Activated naive CD4-positive, alpha-beta T cell (primary cell): ENCODE measurements around the gene METAP1.
"Not testable (repeated sequence)": the region's sequence is repeated elsewhere in the genome, so short reads cannot be mapped to it uniquely, and the experiment has no call there.

ENCODE experiments used
- DNase-seq, 4 experiments: peaks; one replicate each; lab custom pipeline; 2025; lab: John Stamatoyannopoulos, UW

The METAP1 gene

DNA sequence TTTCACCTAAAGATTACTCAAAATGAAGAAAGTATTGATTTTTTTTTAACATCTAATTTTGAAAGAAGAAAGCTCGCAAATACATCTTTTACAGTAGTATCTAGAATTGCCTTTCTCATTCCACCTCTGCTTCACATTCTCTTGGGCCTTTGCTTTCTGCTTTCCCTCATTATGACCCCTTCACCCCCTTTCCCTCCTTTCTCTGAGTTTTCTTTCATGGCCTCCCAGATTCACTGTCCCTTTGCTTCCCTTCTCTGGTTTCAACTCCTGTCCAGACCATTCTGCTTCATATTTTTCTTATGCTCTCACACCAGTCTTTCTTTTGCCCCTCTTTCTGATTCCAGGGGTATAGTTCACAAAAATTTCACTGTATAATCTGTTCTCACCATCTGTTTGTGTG lies 64.0 kb downstream of the METAP1 start:
- no peak for DNase-seq

DNA sequence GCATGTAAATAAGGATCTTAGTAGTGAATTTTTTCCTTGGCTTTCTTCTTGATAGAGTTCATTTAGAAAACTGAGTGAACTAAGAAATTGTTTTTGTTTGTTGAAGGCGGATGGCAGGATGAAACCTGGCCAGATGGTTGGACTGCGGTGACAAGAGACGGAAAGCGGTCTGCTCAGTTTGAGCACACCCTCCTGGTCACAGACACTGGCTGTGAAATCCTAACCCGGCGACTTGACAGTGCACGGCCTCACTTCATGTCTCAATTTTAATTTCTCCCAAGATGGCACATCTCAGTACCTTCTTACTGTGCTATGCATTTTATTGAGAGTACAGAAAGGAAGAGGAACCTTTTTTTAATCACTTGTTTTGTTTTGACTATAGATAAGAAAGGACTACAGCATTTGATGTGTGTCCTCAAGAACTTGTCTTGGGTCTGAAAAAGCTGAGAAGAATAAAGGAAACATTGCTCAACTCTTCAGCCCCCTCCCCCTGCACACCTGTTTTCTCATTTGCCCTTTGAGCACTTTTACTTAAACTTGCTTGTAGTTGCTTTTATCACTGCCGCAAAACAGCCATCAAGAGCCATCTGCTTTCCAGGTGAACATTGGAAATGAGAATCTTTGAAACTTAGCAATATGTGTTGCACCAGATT lies 65.7 kb downstream of the METAP1 start:
- no peak for DNase-seq

DNA sequence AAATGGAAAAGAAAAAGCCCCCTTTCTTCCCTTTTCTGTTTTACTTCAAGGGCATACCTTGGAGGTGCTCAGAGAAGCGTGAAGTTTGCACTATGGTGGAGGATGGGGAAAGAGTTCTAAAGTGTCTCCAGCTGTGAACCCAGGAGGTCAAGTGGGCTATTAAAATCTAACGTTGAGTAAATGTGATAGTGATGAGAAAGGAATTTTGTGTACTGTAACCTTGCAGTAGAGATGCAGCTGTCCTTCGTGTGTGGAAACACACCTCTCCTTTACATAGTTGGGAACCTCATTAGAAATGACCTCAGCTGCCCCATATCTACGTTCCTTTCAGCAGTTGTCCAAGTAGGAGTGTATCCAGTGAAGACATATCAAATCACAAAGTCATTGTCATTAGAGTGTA lies 66.6 kb downstream of the METAP1 start:
- no peak for DNase-seq

- not testable (repeated sequence) for DNase-seq
These were observed 70.0 kb downstream of the METAP1 start for GRCh38 chr4:99065521-99065920.

GRCh38 chr4:99067617-99068016 lies 72.1 kb downstream of the METAP1 start:
- DNase-seq = no peak

DNA sequence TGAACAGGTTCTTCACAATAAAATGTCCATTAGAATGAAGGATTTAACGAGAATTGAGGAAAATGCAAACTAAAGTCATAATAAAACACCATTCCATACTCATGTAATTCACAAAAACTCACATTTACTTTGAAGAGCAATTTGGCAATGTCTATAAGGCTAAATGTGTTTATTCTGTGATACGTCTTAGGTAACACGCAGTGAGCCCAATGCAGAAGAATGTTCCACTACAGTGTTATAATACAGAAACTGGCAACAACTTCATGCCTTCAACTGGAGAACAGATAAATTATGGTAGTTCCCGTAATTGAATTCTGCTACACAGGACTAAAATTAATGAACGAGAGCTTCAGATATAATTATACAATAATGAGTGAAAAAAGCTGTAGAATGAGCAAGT lies 75.6 kb downstream of the METAP1 start:
- no peak for DNase-seq

GRCh38 chr4:99074816-99075215 lies 79.3 kb downstream of the METAP1 start:
- DNase-seq = no peak

GRCh38 chr4:99076292-99076976 lies 80.9 kb downstream of the METAP1 start:
- no peak for DNase-seq

DNA sequence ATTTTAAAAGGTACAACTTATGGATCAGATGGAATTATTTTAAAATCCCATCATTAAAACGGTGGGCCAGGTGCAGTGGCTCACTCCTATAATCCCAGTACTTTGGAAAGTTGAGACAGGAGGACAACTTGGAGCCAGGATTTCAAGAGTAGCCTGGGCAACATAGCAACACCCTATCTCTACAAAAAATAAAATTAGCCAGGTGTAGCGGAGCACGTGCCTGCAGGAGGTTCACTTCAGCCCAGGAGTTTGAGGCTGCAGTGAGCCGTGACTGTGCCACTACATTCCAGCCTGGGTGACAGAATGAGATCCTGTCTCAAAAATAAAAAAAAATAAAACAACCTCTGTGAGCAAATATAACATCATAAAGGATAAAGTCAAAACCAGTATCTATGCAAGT lies 81.7 kb downstream of the METAP1 start:
- no peak for DNase-seq

DNA sequence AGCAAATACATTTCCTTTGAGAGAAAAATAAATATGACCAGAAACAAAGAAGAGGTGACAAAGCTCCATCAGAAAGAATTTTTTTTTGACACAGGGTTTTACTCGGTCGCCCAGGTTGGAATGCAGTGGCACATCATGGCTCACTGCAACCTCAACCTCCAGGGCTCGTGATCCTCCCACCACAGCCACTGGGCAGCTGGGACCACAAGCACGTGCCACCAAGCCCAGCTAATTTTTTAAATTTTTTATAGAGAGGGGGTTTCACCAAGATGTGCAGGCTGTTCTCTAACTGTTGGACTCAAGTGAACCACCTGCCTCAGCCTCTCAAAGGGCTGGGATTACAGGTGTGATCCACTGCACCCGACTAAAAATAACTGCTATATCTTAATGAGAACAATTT lies 82.8 kb downstream of the METAP1 start:
- no peak for DNase-seq

DNA sequence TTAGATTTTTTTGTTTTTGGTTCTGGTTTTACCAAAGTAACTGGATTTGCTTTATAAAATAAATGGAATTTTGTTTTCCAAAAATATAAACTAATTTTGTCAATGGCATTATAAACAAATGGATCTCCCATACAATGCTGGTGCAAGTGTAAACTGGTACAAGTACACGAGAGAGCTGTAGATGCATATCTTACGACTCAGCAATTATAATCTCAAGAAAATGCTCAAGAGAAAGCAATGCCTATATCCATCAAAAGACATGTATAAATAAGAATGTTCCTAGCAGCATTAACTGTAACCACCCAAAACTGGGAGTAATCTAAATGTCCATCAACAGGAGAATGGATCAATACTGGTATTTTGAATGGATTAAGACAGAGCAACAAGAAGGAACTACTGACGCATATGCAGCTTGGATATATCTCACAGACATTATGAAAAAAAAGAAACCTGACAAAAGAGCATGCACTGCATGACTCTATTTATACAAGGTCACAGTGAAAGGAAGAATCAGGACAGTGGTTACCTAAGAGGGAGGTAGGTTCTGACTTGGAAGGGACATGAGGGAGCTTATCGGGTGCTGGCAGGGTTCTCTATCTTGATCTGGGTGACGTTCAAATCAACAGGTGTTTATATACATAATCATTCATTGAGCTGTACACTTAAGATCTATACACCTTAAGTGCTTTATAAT lies 83.6 kb downstream of the METAP1 start:
- no peak for DNase-seq

DNA sequence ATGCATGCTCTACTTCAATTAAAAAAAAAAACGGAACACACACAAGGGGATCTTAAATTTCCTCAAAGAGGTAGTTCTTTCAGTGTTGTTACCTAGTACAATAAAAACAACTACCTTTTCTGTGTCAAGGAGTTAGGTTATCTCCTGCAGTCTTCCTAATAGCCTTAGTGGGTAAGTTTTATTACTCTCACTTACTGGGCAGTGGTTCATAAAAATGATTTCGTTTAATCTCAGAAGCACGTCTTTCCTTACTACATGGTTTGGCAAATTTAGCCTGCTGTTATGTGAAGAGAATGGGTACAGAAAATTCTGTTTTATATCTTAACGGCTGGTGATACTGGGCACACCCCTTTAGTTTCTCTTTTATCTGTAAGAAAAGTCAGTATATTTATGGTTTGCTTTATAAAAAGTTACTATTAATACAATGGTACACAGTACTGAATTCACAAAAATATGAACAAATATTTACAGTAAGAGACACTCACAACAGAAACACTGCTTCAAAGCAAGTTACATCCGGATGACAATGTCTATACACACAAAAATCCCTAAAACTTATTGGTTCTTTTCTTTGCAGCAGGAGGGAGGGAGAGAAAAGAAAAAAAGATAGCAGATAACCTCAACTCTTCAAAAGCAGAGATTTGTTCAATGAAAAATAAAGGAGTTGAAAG lies 84.2 kb downstream of the METAP1 start:
- DNase-seq = no peak

DNA sequence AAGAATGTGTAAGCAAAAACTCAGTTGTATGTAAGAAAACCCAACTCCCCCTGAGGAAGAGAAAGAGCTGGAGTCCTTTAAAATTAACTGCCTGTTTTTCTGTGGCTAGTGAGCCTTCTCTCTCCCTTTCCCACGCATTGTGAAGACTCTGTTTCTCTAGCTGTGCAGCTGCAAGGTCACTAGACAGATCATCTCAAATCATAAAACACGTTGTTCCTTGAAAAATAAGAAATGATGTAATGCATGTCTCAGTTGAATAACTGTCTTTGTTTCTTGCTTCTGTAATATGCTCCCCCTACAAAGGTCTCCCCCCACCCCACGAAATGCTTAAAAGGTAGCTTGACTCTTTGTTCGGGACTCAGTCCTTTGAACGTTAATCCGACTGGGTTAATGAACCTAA lies 85.3 kb downstream of the METAP1 start:
- DNase-seq = not testable (repeated sequence)

- DNase-seq = no peak
These were observed 86.7 kb downstream of the METAP1 start for GRCh38 chr4:99082192-99082591.

DNA sequence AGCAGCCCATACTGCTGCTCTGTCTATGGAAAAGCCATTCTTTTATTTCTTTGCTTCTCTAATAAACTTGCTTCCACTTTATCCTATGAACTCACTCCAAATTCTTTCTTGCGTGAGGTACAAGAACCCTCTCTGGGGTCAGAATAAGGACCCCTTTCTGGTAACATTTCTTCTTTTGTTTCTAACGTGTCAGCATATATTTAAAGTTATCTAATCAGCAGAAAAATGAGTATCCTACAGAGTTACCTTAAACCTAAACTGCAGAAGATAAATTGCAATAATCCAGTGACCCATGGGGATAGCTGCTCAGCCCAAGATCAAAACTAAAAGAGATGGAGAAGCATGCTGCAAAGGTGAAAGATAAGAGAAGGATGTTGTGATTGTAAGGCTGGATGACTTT lies 89.1 kb downstream of the METAP1 start:
- DNase-seq = no peak

GRCh38 chr4:99088023-99088449 lies 92.5 kb downstream of the METAP1 start:
- DNase-seq = peak in 1 of 4 experiments; percentile 8

DNA sequence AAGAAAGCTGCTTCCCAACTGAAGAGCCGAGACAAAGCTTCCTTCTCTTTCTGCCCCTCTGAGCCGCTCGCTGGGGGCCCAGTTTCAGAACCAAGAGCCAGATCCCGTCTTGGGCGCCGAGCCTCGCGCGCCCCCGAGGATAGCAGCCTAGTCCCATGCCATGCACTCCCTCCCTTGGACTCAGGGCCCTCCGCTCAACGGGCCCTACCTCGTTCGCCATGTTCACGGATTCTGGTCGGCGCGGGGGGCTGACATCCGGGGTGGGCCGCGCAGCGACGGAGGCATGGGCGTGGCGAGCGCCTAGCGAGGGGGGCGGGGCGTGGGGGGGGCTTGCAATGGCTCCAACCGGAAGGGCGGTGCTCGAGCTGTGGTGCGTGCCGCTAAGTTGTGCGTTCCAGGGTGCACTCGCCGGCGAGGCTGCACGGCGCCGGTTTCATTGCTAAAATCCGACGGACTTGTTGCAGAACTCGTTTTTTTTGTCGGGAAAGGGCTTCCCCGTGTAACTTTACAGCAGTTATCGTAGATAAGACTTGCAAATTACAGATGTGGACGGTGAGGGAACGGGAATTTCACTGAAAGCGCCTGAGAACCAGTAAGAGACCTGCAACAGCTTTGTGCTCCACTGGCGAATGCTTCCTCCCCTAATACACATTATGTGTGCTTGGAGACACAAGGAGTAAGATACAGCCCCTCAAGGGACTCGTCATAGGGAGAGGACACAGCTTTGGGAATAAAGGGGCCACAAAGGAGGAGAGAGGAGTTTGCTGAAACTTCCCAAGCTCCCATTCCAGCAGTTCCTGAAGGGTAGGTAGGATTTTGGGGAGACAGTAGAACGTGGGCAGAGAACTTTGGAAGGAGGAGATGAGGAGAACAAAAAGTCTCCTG lies 93.2 kb downstream of the METAP1 start, which contains the start of gene ADH5:
ADH5 (minus strand) TSS at position 308 of the 885 bp plus-strand sequence; CDS start at position 220, 88 bp downstream.
- DNase-seq = peak; percentile 87 to 93 (median 90)

DNA sequence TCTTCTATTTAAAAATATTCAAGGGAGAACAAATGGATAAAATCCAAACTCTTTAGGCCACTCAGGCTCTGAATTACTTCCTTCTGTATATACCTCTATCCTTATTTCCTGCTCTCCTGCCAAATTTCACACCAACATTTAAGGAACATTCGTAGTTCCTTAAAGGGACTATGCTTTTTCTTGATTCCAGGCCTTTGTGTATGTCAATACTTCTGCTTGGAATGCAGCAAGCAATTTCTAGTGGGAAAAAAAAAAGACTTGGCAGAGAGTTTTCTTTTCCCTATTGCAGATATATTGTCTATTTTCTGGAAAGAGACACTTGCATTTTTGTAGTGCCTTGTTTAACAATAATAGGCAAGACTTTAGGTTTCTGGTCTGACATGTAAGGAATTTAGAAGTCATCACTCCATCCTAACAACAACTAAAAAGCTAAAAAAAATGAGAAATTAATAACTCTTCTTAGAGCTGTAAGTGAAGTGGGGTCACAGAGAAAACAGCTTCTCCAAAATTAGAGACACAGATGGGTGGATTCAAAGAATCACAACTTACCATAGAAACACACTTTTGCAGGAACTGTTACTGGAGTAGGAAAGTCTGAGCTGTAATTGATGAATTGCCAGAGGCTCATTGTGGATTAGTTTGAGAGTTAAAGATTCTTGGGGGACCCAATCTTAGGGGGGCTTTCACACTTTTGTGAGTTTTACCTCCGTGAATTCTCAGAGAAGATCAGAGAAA lies 95.1 kb downstream of the METAP1 start:
- no peak for DNase-seq

DNA sequence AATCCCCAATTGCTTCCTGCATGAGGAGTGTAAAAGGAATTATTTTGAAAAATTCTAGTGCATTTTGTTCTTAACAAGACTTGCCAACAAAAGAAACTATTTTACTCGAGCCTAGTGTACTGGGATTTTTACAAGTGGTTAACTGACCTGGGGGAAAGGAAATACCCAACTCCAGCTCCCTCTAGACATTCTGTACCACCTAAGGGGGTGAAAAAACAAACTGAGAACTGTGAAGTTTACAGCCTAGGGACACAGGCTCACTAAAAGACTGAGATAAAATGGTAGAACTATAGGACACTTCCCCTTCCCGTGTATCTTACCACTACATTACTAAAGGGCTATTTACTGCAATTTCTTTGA lies 95.7 kb downstream of the METAP1 start:
- DNase-seq = no peak

DNA sequence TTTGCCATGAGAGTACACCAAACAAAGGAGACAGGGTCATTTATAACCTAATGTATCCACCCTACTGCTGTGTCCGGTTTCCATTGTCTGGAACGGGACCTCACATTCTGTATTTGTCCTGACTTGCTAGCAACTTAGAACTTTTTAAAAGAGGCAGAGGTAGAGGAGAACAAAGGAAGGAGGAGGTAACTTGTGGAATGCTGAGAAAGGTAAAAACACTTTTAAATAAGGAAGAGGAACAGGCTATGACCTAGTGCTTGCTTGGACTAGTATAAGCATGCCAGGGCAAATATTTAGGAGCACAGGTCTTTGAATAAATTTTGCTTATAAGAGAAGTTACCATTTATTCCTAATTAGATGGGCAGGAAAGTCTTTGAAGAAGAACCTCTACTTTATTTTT lies 96.3 kb downstream of the METAP1 start:
- DNase-seq = not testable (repeated sequence)

- DNase-seq = no peak
These were observed 103.8 kb downstream of the METAP1 start for GRCh38 chr4:99099311-99099710.
